Endothelial cell of umbilical vein (primary cell): ENCODE measurements around the gene MXI1. TPM values are rescaled to one million over a fixed set of nuclear protein-coding genes. Genes with fewer than 3 reads are reported as not detected.

Source experiments
- BruUV-seq: library from RNA; stranded (reverse); fragments of 400-500 nt; replicated peaks from 2 replicates; lab custom pipeline; 2021; lab: Mats Ljungman, UMichigan
- CTCF ChIA-PET: fragments of 300-600, 350-600 bp; sonication (Branson Sonifier 250); formaldehyde crosslinking; loops from one replicate; lab custom pipeline; 2021; ENCODE audit warnings: antibody characterized with exemption, inconsistent platforms; lab: Charles Lee
- POLR2A ChIA-PET: fragments of 300-600, 350-600 bp; sonication (Branson Sonifier 250); formaldehyde crosslinking; loops from one replicate; lab custom pipeline; 2021; ENCODE audit warnings: antibody characterized with exemption, inconsistent platforms; lab: Charles Lee
- DNase-seq: peaks from one replicate; pipeline ENCODE4 v3.0.0-alpha.2; 2011; ENCODE audit warnings: low read depth, low spot score
- FAIRE-seq: peaks from 2 replicates; lab custom pipeline; 2011; peaks lifted over from hg19 to GRCh38; lab: Jason Lieb, UNC
- H2AFZ ChIP-seq: 2 replicates; pipeline ENCODE4 v1.6.0; 2012; ENCODE audit warnings: low read depth, low read length, control low read depth, inconsistent platforms
- H3K27ac ChIP-seq: 2 replicates; pipeline ENCODE4 v1.5.1; 2011; ENCODE audit warnings: low read depth, mild to moderate bottlenecking, control low read depth, low read length, moderate library complexity; ENCODE audit not compliant: insufficient read depth
- H3K27me3 ChIP-seq, 2 experiments: 2 replicates each; pipeline versions ENCODE4 v1.6.0 to v1.6.1; 2011; ENCODE audit warnings: low read length in 2 of 2, mixed read lengths in 1 of 2; ENCODE audit not compliant: control insufficient read depth in 2 of 2, insufficient read depth in 2 of 2
- H3K36me3 ChIP-seq, 2 experiments: 2 replicates in 1 of 2; 3 replicates in 1 of 2; pipeline ENCODE4 v1.5.1; 2011; ENCODE audit warnings: low read length in 2 of 2, mild to moderate bottlenecking in 1 of 2, moderate library complexity in 1 of 2; ENCODE audit not compliant: control insufficient read depth in 2 of 2, insufficient read depth in 2 of 2; ENCODE audit errors: extremely low read depth in 1 of 2
- H3K4me1 ChIP-seq: 3 replicates; pipeline ENCODE4 v1.5.1; 2011; ENCODE audit warnings: mild to moderate bottlenecking, low read length; ENCODE audit not compliant: control insufficient read depth, insufficient read depth; ENCODE audit errors: extremely low read depth
- H3K4me2 ChIP-seq: 2 replicates; pipeline ENCODE4 v1.6.1; 2011; ENCODE audit warnings: low read length, control low read depth, mixed read lengths; ENCODE audit not compliant: insufficient read depth
- H3K4me3 ChIP-seq, 3 experiments: fragments of 200-600 bp in 1 of 3; sonication (generic), shearing (Covaris generic) in 1 of 3; replicated peaks in 1 of 3; 2 replicates each; pipeline ENCODE4 v1.5.1; 2011 to 2016; ENCODE audit warnings: control low read depth in 3 of 3, low read length in 3 of 3, mild to moderate bottlenecking in 2 of 3, inconsistent platforms in 1 of 3, low read depth in 1 of 3, moderate library complexity in 1 of 3; ENCODE audit not compliant: insufficient read depth in 1 of 3
- H3K79me2 ChIP-seq: 2 replicates; pipeline ENCODE4 v1.6.0; 2012; ENCODE audit warnings: low read length, inconsistent platforms; ENCODE audit not compliant: control insufficient read depth, insufficient read depth
- H3K9ac ChIP-seq: replicated peaks from 2 replicates; pipeline ENCODE3; 2011; ENCODE audit warnings: low read length, control low read depth; ENCODE audit not compliant: insufficient read depth; ENCODE audit errors: extremely low read depth
- H3K9me1 ChIP-seq: replicated peaks from 3 replicates; pipeline ENCODE4 v1.6.0; 2011; ENCODE audit warnings: mild to moderate bottlenecking, low read length; ENCODE audit not compliant: control insufficient read depth, insufficient read depth; ENCODE audit errors: extremely low read depth
- H3K9me3 ChIP-seq: replicated peaks from 2 replicates; pipeline ENCODE4 v1.5.1; 2012; ENCODE audit warnings: low read length, inconsistent platforms; ENCODE audit not compliant: control insufficient read depth, insufficient read depth
- H4K20me1 ChIP-seq: replicated peaks from 2 replicates; pipeline ENCODE3; 2011; ENCODE audit warnings: mild to moderate bottlenecking, low read length; ENCODE audit not compliant: control insufficient read depth, insufficient read depth; ENCODE audit errors: extremely low read depth
- CTCF ChIP-seq, 2 donors: IDR thresholded peaks; 1 replicate in 1 of 2; 2 replicates in 1 of 2; pipeline ENCODE4 v1.5.1; 2011; ENCODE audit warnings: low read length in 2 of 2, mild to moderate bottlenecking in 2 of 2, moderate library complexity in 2 of 2, control low read depth in 1 of 2, inconsistent platforms in 1 of 2, low read depth in 1 of 2; ENCODE audit not compliant: insufficient read depth in 1 of 2; ENCODE audit errors: extremely low read depth in 1 of 2
- EZH2 ChIP-seq: IDR thresholded peaks from 2 replicates; pipeline ENCODE4 v1.6.1; 2012; ENCODE audit warnings: borderline replicate concordance, low read depth, mild to moderate bottlenecking, moderate library complexity, low read length, inconsistent platforms; ENCODE audit not compliant: severe bottlenecking
- FOS ChIP-seq: IDR thresholded peaks from 2 replicates; pipeline ENCODE4 v1.6.1; 2011; ENCODE audit warnings: mild to moderate bottlenecking, low read length, moderate library complexity, borderline replicate concordance; ENCODE audit not compliant: insufficient read depth
- JUN ChIP-seq: IDR thresholded peaks from 2 replicates; pipeline ENCODE4 v1.6.1; 2011; ENCODE audit warnings: borderline replicate concordance, low read depth; ENCODE audit not compliant: insufficient read length, insufficient read depth
- MAX ChIP-seq: IDR thresholded peaks from 2 replicates; pipeline ENCODE4 v1.6.1; 2011; ENCODE audit not compliant: insufficient read depth, insufficient read length
- MYC ChIP-seq: IDR thresholded peaks from one replicate; pipeline ENCODE4 v1.6.1; 2011; ENCODE audit warnings: mild to moderate bottlenecking, low read depth, low read length
- POLR2A ChIP-seq: IDR thresholded peaks from 2 replicates; pipeline ENCODE4 v1.6.1; 2012; ENCODE audit warnings: low read depth, mild to moderate bottlenecking, control low read depth, low read length
- POLR2AphosphoS5 ChIP-seq: IDR thresholded peaks from 2 replicates; pipeline ENCODE4 v1.6.1; 2012; ENCODE audit warnings: low read depth, mild to moderate bottlenecking, control low read depth, low read length, moderate library complexity; ENCODE audit not compliant: insufficient read depth
- dilution Hi-C: fragments of 300-500 bp; cut with MboI; formaldehyde crosslinking; loops from one replicate; pipeline ENCODE4 v1.15.0; 2019; ENCODE audit warnings: low sequenced_read_pairs; ENCODE audit not compliant: extremely low pct_ligation_motif_present
- intact Hi-C: fragments of 100-400 bp; cut with micrococcal nuclease; formaldehyde crosslinking; loops from one replicate; pipeline ENCODE4 v1.10.0; 2022
- polyA plus RNA-seq, 4 experiments: library from polyadenylated mRNA; depleted of rRNA in 3 of 4; stranded (reverse) in 3 of 4; unstranded in 1 of 4; fragments of >200 nt; gene quantifications; 2 replicates each; pipeline versions ENCODE4 v1.2.1 to v1.2.3, GENCODE V29; 2011 to 2012; ENCODE audit warnings: missing spikeins in 1 of 4
- total RNA-seq: library from RNA; stranded (reverse); gene quantifications from 2 replicates; pipeline ENCODE4 v1.2.3, GENCODE V29; 2021

MXI1 gene
- total and polyA plus RNA-seq, 2 donors (not counting 3 experiments of a cell fraction or from before 2014, with no cell fraction given): 2.7 to 8.5 TPM

- BruUV-seq: no TSS peak
- H3K4me3 ChIP-seq: no peak overlapping the region
- TF ChIP-seq FOS (no peak), MAX (no peak), EZH2 (no peak), POLR2A (no peak), MYC (no peak), CTCF (IDR thresholded peaks at IDR 0.05; ENCODE audit: extremely low read depth in 1 of 2, insufficient read depth in 1 of 2, low read depth in 1 of 2, low read length in 2 of 2) (no peak), JUN (no peak), POLR2AphosphoS5 (no peak)
- H3K27ac ChIP-seq: no peak overlapping the region
- CTCF ChIA-PET: no interaction called here
- dilution Hi-C loops (no loop called here), intact Hi-C loops (no loop called here)
- H3K27me3 ChIP-seq: no peaks in the 10 kb centered on the region
- no peaks in the 10 kb centered on the region for H3K9me3 ChIP-seq
- no peak overlapping the region for H3K9ac ChIP-seq
- H3K9me1 ChIP-seq: no peaks in the 10 kb centered on the region
- H4K20me1 ChIP-seq: no peaks in the 10 kb centered on the region
- no peaks in the 10 kb centered on the region for H3K36me3 ChIP-seq
- FAIRE-seq: no peak
- H3K79me2 ChIP-seq: no peaks in the 10 kb centered on the region
- peaks cover 3% of the 10 kb centered on the region for H3K4me1 ChIP-seq
- no peak overlapping the region for H2AFZ ChIP-seq
- POLR2A ChIA-PET: no interaction called here
- DNase-seq: no peak
- no peak overlapping the region for H3K4me2 ChIP-seq
Measured at GRCh38 chr10:110181451-110181850, 26.0 kb upstream of the MXI1 start.
